H9 (cell line): Measurements from ENCODE around the gene SPPL3. TPM values are rescaled to one million over a fixed set of nuclear protein-coding genes. Genes with fewer than 3 reads are reported as not detected.

Experiments
- DNase-seq: peaks from one replicate; pipeline ENCODE4 v3.0.0-alpha.2; 2017
- H2AFZ ChIP-seq: one replicate; pipeline ENCODE4 v1.6.1; 2013; ENCODE audit warnings: mild to moderate bottlenecking, low read length, control low read depth, moderate library complexity
- H2AK5ac ChIP-seq: 2 replicates; pipeline ENCODE4 v1.6.1; 2013; ENCODE audit warnings: low read length, control low read depth, mixed read lengths; ENCODE audit not compliant: insufficient read length
- H2BK120ac ChIP-seq: one replicate; pipeline ENCODE4 v1.6.1; 2013; ENCODE audit warnings: low read depth, mild to moderate bottlenecking, low read length, control low read depth, inconsistent platforms; ENCODE audit not compliant: poor library complexity, severe bottlenecking
- H2BK12ac ChIP-seq: 2 replicates; pipeline ENCODE4 v1.6.1; 2013; ENCODE audit warnings: low read length, control low read depth, mixed read lengths, low read depth; ENCODE audit not compliant: insufficient read length
- H2BK15ac ChIP-seq: 2 replicates; pipeline ENCODE4 v1.6.1; 2013; ENCODE audit warnings: low read depth, low read length, control low read depth
- H2BK20ac ChIP-seq: one replicate; pipeline ENCODE4 v1.6.1; 2013; ENCODE audit warnings: low read depth, mild to moderate bottlenecking, low read length, control low read depth, inconsistent platforms; ENCODE audit not compliant: poor library complexity, severe bottlenecking
- H2BK5ac ChIP-seq: 2 replicates; pipeline ENCODE4 v1.6.1; 2013; ENCODE audit warnings: low read length, control low read depth, mixed read lengths; ENCODE audit not compliant: insufficient read length
- H3K14ac ChIP-seq: 2 replicates; pipeline ENCODE4 v1.6.1; 2013; ENCODE audit warnings: low read length, control low read depth; ENCODE audit not compliant: insufficient read depth
- H3K18ac ChIP-seq: 2 replicates; pipeline ENCODE4 v1.6.1; 2013; ENCODE audit warnings: low read depth, mild to moderate bottlenecking, mixed read lengths, low read length, control low read depth; ENCODE audit not compliant: insufficient read length
- H3K23ac ChIP-seq: 2 replicates; pipeline ENCODE4 v1.6.1; 2013; ENCODE audit warnings: low read length, control low read depth, mixed read lengths, low read depth; ENCODE audit not compliant: insufficient read length
- H3K23me2 ChIP-seq: 2 replicates; pipeline ENCODE4 v1.6.1; 2013; ENCODE audit warnings: low read depth, mild to moderate bottlenecking, mixed read lengths, low read length, control low read depth; ENCODE audit not compliant: insufficient read length, poor library complexity, severe bottlenecking
- H3K27ac ChIP-seq: 2 replicates; pipeline ENCODE4 v1.5.1; 2013; ENCODE audit warnings: low read length, control low read depth, mixed read lengths, low read depth; ENCODE audit not compliant: insufficient read length
- H3K27me3 ChIP-seq: 2 replicates; pipeline ENCODE4 v1.6.1; 2013; ENCODE audit warnings: low read length, control low read depth, inconsistent platforms; ENCODE audit not compliant: insufficient read depth
- H3K4ac ChIP-seq: 2 replicates; pipeline ENCODE4 v1.6.1; 2013; ENCODE audit warnings: low read depth, mild to moderate bottlenecking, control low read depth, inconsistent platforms, low read length, moderate library complexity
- H3K4me1 ChIP-seq: 2 replicates; pipeline ENCODE4 v1.6.1; 2013; ENCODE audit warnings: low read length, control low read depth, inconsistent platforms; ENCODE audit not compliant: insufficient read depth
- H3K4me2 ChIP-seq: 2 replicates; pipeline ENCODE4 v1.6.1; 2013; ENCODE audit warnings: low read length, control low read depth, mixed read lengths; ENCODE audit not compliant: insufficient read length, insufficient read depth
- H3K56ac ChIP-seq: 2 replicates; pipeline ENCODE4 v1.6.1; 2013; ENCODE audit warnings: low read depth, mild to moderate bottlenecking, mixed read lengths, low read length, control low read depth; ENCODE audit not compliant: insufficient read length
- H3K79me1 ChIP-seq: 2 replicates; pipeline ENCODE4 v1.6.1; 2013; ENCODE audit warnings: low read depth, mild to moderate bottlenecking, moderate library complexity, low read length, control low read depth, inconsistent platforms; ENCODE audit not compliant: insufficient read depth, poor library complexity, severe bottlenecking
- H3K79me2 ChIP-seq: 2 replicates; pipeline ENCODE4 v1.6.1; 2013; ENCODE audit warnings: low read length, control low read depth, inconsistent platforms; ENCODE audit not compliant: insufficient read depth
- H3K9ac ChIP-seq: 2 replicates; pipeline ENCODE4 v1.6.1; 2013; ENCODE audit warnings: low read length, control low read depth, mixed read lengths; ENCODE audit not compliant: insufficient read length; ENCODE audit errors: extremely low read depth
- H3K9me3 ChIP-seq: one replicate; pipeline ENCODE4 v1.6.1; 2013; ENCODE audit warnings: low read depth, low read length, inconsistent platforms; ENCODE audit not compliant: control insufficient read depth
- H3T11ph ChIP-seq: one replicate; pipeline ENCODE4 v1.6.1; 2013; ENCODE audit warnings: mild to moderate bottlenecking, low read length, control low read depth, inconsistent platforms
- H4K20me1 ChIP-seq: one replicate; pipeline ENCODE4 v1.6.1; 2013; ENCODE audit not compliant: control insufficient read depth, insufficient read length, insufficient read depth
- H4K5ac ChIP-seq: 2 replicates; pipeline ENCODE4 v1.6.1; 2013; ENCODE audit warnings: low read depth, mild to moderate bottlenecking, mixed read lengths, low read length, control low read depth; ENCODE audit not compliant: insufficient read length
- H4K8ac ChIP-seq: replicated peaks from 2 replicates; pipeline ENCODE4 v1.6.1; 2013; ENCODE audit warnings: low read length, control low read depth, mixed read lengths, low read depth; ENCODE audit not compliant: insufficient read length
- H4K91ac ChIP-seq: 2 replicates; pipeline ENCODE4 v1.6.1; 2013; ENCODE audit warnings: low read depth, mild to moderate bottlenecking, moderate library complexity, mixed read lengths, low read length, control low read depth; ENCODE audit not compliant: insufficient read length
- H3K27ac Mint-ChIP-seq, 3 experiments: 2 replicates in 2 of 3; 3 replicates in 1 of 3; pipeline ENCODE4 v1.8.0; 2020 to 2021; ENCODE audit warnings: mixed read lengths in 3 of 3, mild to moderate bottlenecking in 1 of 3, moderate library complexity in 1 of 3
- H3K27me3 Mint-ChIP-seq: 2 replicates; pipeline ENCODE4 v1.8.0; 2021; ENCODE audit warnings: low read depth, mild to moderate bottlenecking, moderate library complexity, mixed read lengths
- H3K36me3 Mint-ChIP-seq, 3 experiments: 2 replicates in 2 of 3; 3 replicates in 1 of 3; pipeline ENCODE4 v1.8.0; 2020 to 2021; ENCODE audit warnings: low read depth in 3 of 3, mixed read lengths in 3 of 3; ENCODE audit not compliant: insufficient read depth in 1 of 3
- H3K4me1 Mint-ChIP-seq, 2 experiments: 2 replicates each; pipeline ENCODE4 v1.8.0; 2020; ENCODE audit warnings: mixed read lengths in 2 of 2
- H3K4me3 Mint-ChIP-seq, 2 experiments: 2 replicates in 1 of 2; 3 replicates in 1 of 2; pipeline ENCODE4 v1.8.0; 2020 to 2021; ENCODE audit warnings: mild to moderate bottlenecking in 2 of 2, mixed read lengths in 2 of 2, moderate library complexity in 1 of 2
- H3K9me3 Mint-ChIP-seq, 2 experiments: 2 replicates in 1 of 2; 3 replicates in 1 of 2; pipeline ENCODE4 v1.8.0; 2020; ENCODE audit warnings: mild to moderate bottlenecking in 2 of 2, mixed read lengths in 2 of 2, moderate library complexity in 1 of 2
- CTCF ChIP-seq: fragments of 200-600 bp; sonication (generic); conservative IDR thresholded peaks from 3 replicates; pipeline ENCODE4 v1.8.0; 2021; ENCODE audit warnings: antibody characterized with exemption, mild to moderate bottlenecking
- whole genome bisulfite sequencing: extraction: QIAGEN DNeasy Blood & Tissue Kit; methylation state at CpG from one replicate; pipeline ENCODE4 v1.1.7; 2013; ENCODE audit warnings: missing lambda C conversion rate, low lambda C conversion rate, mixed read lengths; ENCODE audit not compliant: insufficient read length; ENCODE audit errors: extremely low coverage; 5-methylcytosine and 5-hydroxymethylcytosine counted together
- total RNA-seq: library from RNA; stranded (reverse); gene quantifications from 2 replicates; pipeline ENCODE4 v1.2.1, GENCODE V29; 2021

SPPL3 gene
- total RNA-seq, 1 experiment from 2014 or later: 46.3 TPM

GRCh38 chr12:120940006-120940405 is 35.8 kb upstream of the SPPL3 start:
- H3K4me2 ChIP-seq: no peak overlapping the region
- Mint-ChIP-seq H3K27me3 (no peaks in the 10 kb centered on the region; the same call in 1 of the 2 replicates), H3K36me3 (no peaks in the 10 kb centered on the region), H3K4me1 (peaks cover 3% of the 10 kb centered on the region in 2 experiments; a peak in 2 of 4 replicates), H3K27ac (no peak overlapping the region; a peak in 1 of 7 replicates), H3K4me3 (no peak overlapping the region), H3K9me3 (no peaks in the 10 kb centered on the region)
- no peaks in the 10 kb centered on the region for H3K4me1 ChIP-seq
- no peaks in the 10 kb centered on the region for H3K9me3 ChIP-seq
- no peaks in the 10 kb centered on the region for H3K23me2 ChIP-seq
- no peak overlapping the region for H2BK120ac ChIP-seq
- H3K56ac ChIP-seq: no peak overlapping the region
- no peak overlapping the region for H3K27ac ChIP-seq
- H4K5ac ChIP-seq: no peak overlapping the region
- no peak overlapping the region for H2BK5ac ChIP-seq
- H2BK20ac ChIP-seq: no peak overlapping the region
- no peak overlapping the region for H2AK5ac ChIP-seq
- H3K4ac ChIP-seq: no peak overlapping the region
- no peak overlapping the region for H2BK12ac ChIP-seq
- no peak overlapping the region for H3K23ac ChIP-seq
- no peak overlapping the region for H3K18ac ChIP-seq
- no peaks in the 10 kb centered on the region for H3K79me1 ChIP-seq
- no peak overlapping the region for H2AFZ ChIP-seq
- TF ChIP-seq CTCF: no peak
- no peaks in the 10 kb centered on the region for H3K27me3 ChIP-seq
- H3K9ac ChIP-seq: no peak overlapping the region
- DNase-seq: no peak
- no peak overlapping the region for H3T11ph ChIP-seq
- H4K91ac ChIP-seq: no peak overlapping the region
- H3K14ac ChIP-seq: no peak overlapping the region
- no peak overlapping the region for H2BK15ac ChIP-seq
- no CpG with 5 or more reads among the region's 5 CpGs for WGBS
- no peaks in the 10 kb centered on the region for H3K79me2 ChIP-seq
- no peak overlapping the region for H4K8ac ChIP-seq
- no peaks in the 10 kb centered on the region for H4K20me1 ChIP-seq
